Skeletal muscle tissue (tissue), 4 donors: ENCODE results near the gene MMP3. TPM values are rescaled to one million over a fixed set of nuclear protein-coding genes. Genes with fewer than 3 reads are reported as not detected.

Source experiments
- H3K27ac ChIP-seq: one replicate; pipeline ENCODE4 v1.7.0; 2013; ENCODE audit warnings: mild to moderate bottlenecking, low read depth, low read length, inconsistent platforms
- H3K27me3 ChIP-seq, 3 donors: one replicate each; pipeline ENCODE4 v1.7.0; 2013; ENCODE audit warnings: low read length in 3 of 3; ENCODE audit not compliant: control insufficient read depth in 3 of 3, insufficient read depth in 3 of 3
- H3K36me3 ChIP-seq, 3 donors: one replicate each; pipeline ENCODE4 v1.7.0; 2013; ENCODE audit warnings: low read length in 3 of 3; ENCODE audit not compliant: control insufficient read depth in 3 of 3, insufficient read depth in 3 of 3
- H3K4me1 ChIP-seq, 3 donors: one replicate each; pipeline ENCODE4 v1.7.0; 2013; ENCODE audit warnings: low read length in 3 of 3, mild to moderate bottlenecking in 3 of 3; ENCODE audit not compliant: control insufficient read depth in 3 of 3, insufficient read depth in 3 of 3
- H3K4me3 ChIP-seq, 3 donors: one replicate each; pipeline ENCODE4 v1.7.0; 2013; ENCODE audit warnings: low read length in 3 of 3
- H3K9ac ChIP-seq, 3 donors: one replicate each; pipeline ENCODE4 v1.7.0; 2013; ENCODE audit warnings: low read length in 3 of 3, mild to moderate bottlenecking in 3 of 3, moderate library complexity in 2 of 3, low read depth in 1 of 3
- H3K9me3 ChIP-seq, 3 donors: one replicate each; pipeline ENCODE4 v1.7.0; 2013; ENCODE audit warnings: low read length in 3 of 3; ENCODE audit not compliant: control insufficient read depth in 3 of 3
- total RNA-seq: library from RNA; depleted of rRNA; stranded (reverse); fragments of >200 nt; gene quantifications from one replicate; pipeline ENCODE4 v1.2.3, GENCODE V29; 2014
- donor health status: Osteomylitis.

Gene MMP3
- total RNA-seq, 1 donor from 2014 or later: not detected

GRCh38 chr11:102836290-102836875, 7.0 kb downstream of the MMP3 start:
- Histone ChIP-seq H3K27ac (no peak overlapping the region), H3K27me3 (peaks cover 0 to 3% (median 0%) of the 10 kb centered on the region in 3 donors), H3K9me3 (no peaks in the 10 kb centered on the region), H3K36me3 (no peaks in the 10 kb centered on the region), H3K9ac (no peak overlapping the region), H3K4me1 (no peaks in the 10 kb centered on the region), H3K4me3 (no peak overlapping the region)

GRCh38 chr11:102833731-102834130, 9.7 kb downstream of the MMP3 start:
- H3K4me1 ChIP-seq: no peaks in the 10 kb centered on the region
- no peak overlapping the region for H3K9ac ChIP-seq
- no peak overlapping the region for H3K4me3 ChIP-seq
- H3K27ac ChIP-seq: no peak overlapping the region
- H3K9me3 ChIP-seq: no peaks in the 10 kb centered on the region
- H3K36me3 ChIP-seq: no peaks in the 10 kb centered on the region
- H3K27me3 ChIP-seq: peaks cover 0 to 3% (median 0%) of the 10 kb centered on the region in 3 donors

GRCh38 chr11:102832612-102833011, 10.8 kb downstream of the MMP3 start:
- no peak overlapping the region for H3K9ac ChIP-seq
- H3K27ac ChIP-seq: no peak overlapping the region
- H3K36me3 ChIP-seq: no peaks in the 10 kb centered on the region
- no peaks in the 10 kb centered on the region for H3K4me1 ChIP-seq
- no peaks in the 10 kb centered on the region for H3K9me3 ChIP-seq
- H3K4me3 ChIP-seq: no peak overlapping the region
- peaks cover 0 to 3% (median 0%) of the 10 kb centered on the region in 3 donors for H3K27me3 ChIP-seq

- no peaks in the 10 kb centered on the region for H3K9me3 ChIP-seq
- peak overlapping the region in 1 of 3 donors; percentile 61 for H3K4me3 ChIP-seq
- H3K27me3 ChIP-seq: peaks cover 0 to 3% (median 0%) of the 10 kb centered on the region in 3 donors
- H3K4me1 ChIP-seq: no peaks in the 10 kb centered on the region
- no peak overlapping the region for H3K27ac ChIP-seq
- no peak overlapping the region for H3K9ac ChIP-seq
- no peaks in the 10 kb centered on the region for H3K36me3 ChIP-seq
Measured at GRCh38 chr11:102831489-102832440, 11.6 kb downstream of the MMP3 start.

- Histone ChIP-seq H3K4me3 (no peak overlapping the region), H3K27me3 (peaks cover 0 to 3% (median 0%) of the 10 kb centered on the region in 3 donors), H3K9ac (no peak overlapping the region), H3K9me3 (no peaks in the 10 kb centered on the region), H3K36me3 (no peaks in the 10 kb centered on the region), H3K4me1 (no peaks in the 10 kb centered on the region), H3K27ac (no peak overlapping the region)
Measured at GRCh38 chr11:102831128-102831488, 12.3 kb downstream of the MMP3 start.

GRCh38 chr11:102830001-102830727, 13.2 kb downstream of the MMP3 start:
- H3K4me1 ChIP-seq: no peaks in the 10 kb centered on the region
- no peaks in the 10 kb centered on the region for H3K9me3 ChIP-seq
- no peak overlapping the region for H3K4me3 ChIP-seq
- no peak overlapping the region for H3K9ac ChIP-seq
- no peak overlapping the region for H3K27ac ChIP-seq
- peaks cover 0 to 3% (median 0%) of the 10 kb centered on the region in 3 donors for H3K27me3 ChIP-seq
- no peaks in the 10 kb centered on the region for H3K36me3 ChIP-seq

GRCh38 chr11:102829316-102830000, 14.0 kb downstream of the MMP3 start:
- H3K9ac ChIP-seq: no peak overlapping the region
- no peaks in the 10 kb centered on the region for H3K9me3 ChIP-seq
- no peak overlapping the region for H3K4me3 ChIP-seq

GRCh38 chr11:102824556-102824955, 18.9 kb downstream of the MMP3 start:
- Histone ChIP-seq H3K4me1 (no peaks in the 10 kb centered on the region), H3K4me3 (no peak overlapping the region), H3K36me3 (no peaks in the 10 kb centered on the region), H3K9ac (no peak overlapping the region), H3K27me3 (no peaks in the 10 kb centered on the region), H3K27ac (no peak overlapping the region), H3K9me3 (no peaks in the 10 kb centered on the region)

More at GRCh38 chr11:102829316-102830000, 14.0 kb downstream of the MMP3 start:
- no peak overlapping the region for H3K27ac ChIP-seq
- peaks cover 0 to 3% (median 0%) of the 10 kb centered on the region in 3 donors for H3K27me3 ChIP-seq
- H3K36me3 ChIP-seq: no peaks in the 10 kb centered on the region
- no peaks in the 10 kb centered on the region for H3K4me1 ChIP-seq

GRCh38 chr11:102819491-102819890, 23.9 kb downstream of the MMP3 start:
- Histone ChIP-seq H3K36me3 (no peaks in the 10 kb centered on the region), H3K27ac (no peak overlapping the region), H3K4me1 (no peaks in the 10 kb centered on the region), H3K4me3 (no peak overlapping the region), H3K9ac (no peak overlapping the region), H3K27me3 (no peaks in the 10 kb centered on the region), H3K9me3 (no peaks in the 10 kb centered on the region)
